Colonic mucosa (tissue), 4 donors: Measurements from ENCODE around the gene UHMK1. TPM values are rescaled to one million over a fixed set of nuclear protein-coding genes. Genes with fewer than 3 reads are reported as not detected.
A peak's percentile ranks its signal among the peaks of the same experiment; 100 is the strongest.

Experiments used
- DNase-seq: peaks from one replicate; pipeline ENCODE4 v3.0.0-alpha.2; 2020
- H3K27ac ChIP-seq: fragments of 200-600 bp; one replicate; pipeline ENCODE4 v1.8.0; 2021
- H3K27me3 ChIP-seq: fragments of 200-600 bp; one replicate; pipeline ENCODE4 v1.8.0; 2021
- H3K36me3 ChIP-seq: fragments of 200-600 bp; one replicate; pipeline ENCODE4 v1.8.0; 2021
- H3K4me1 ChIP-seq: fragments of 200-600 bp; one replicate; pipeline ENCODE4 v1.8.0; 2021; ENCODE audit warnings: mild to moderate bottlenecking
- H3K4me3 ChIP-seq: fragments of 200-600 bp; one replicate; pipeline ENCODE4 v1.8.0; 2021
- H3K9ac ChIP-seq, 2 donors: one replicate each; pipeline ENCODE4 v1.7.0; 2013; ENCODE audit warnings: control low read depth in 2 of 2, low read depth in 2 of 2, low read length in 2 of 2
- H3K9me3 ChIP-seq: fragments of 200-600 bp; one replicate; pipeline ENCODE4 v1.8.0; 2021
- CTCF ChIP-seq: fragments of 200-600 bp; IDR thresholded peaks from one replicate; pipeline ENCODE4 v1.8.0; 2022; ENCODE audit warnings: antibody characterized with exemption, mild to moderate bottlenecking
- intact Hi-C: fragments of 100-400 bp; cut with DNase I; formaldehyde crosslinking; loops from one replicate; pipeline ENCODE4 v1.14.1; 2022
- total RNA-seq, 2 donors: library from RNA; stranded (reverse); fragmentation: NEBNext Ultra II Directional in 1 of 2; extraction: Animal tissue kit (Norgen Biotek cat#: 25700) in 1 of 2; gene quantifications; one replicate each; pipeline ENCODE4 v1.2.1, GENCODE V29; 2021
- donor health status: healthy.
- donor health status: DM: no; HTN: no; CAD: no.
- donor health status: DM: no; HTN: no; CAD: no.

Gene UHMK1
- total RNA-seq, 2 donors from 2014 or later: 52.1 to 59.0 TPM

GRCh38 chr1:162550925-162551324 lies 53.3 kb downstream of the UHMK1 start:
- H3K27me3 ChIP-seq: no peaks in the 10 kb centered on the region
- H3K36me3 ChIP-seq: no peaks in the 10 kb centered on the region
- no peak for DNase-seq
- no peak overlapping the region for H3K27ac ChIP-seq
- TF ChIP-seq CTCF: no peak
- H3K9me3 ChIP-seq: no peaks in the 10 kb centered on the region
- H3K9ac ChIP-seq: no peak overlapping the region
- no peak overlapping the region for H3K4me3 ChIP-seq
- intact Hi-C loops: no loop called here
- no peaks in the 10 kb centered on the region for H3K4me1 ChIP-seq

GRCh38 chr1:162551969-162552683 lies 54.5 kb downstream of the UHMK1 start:
- H3K27ac ChIP-seq: no peak overlapping the region
- TF ChIP-seq CTCF: no peak

GRCh38 chr1:162552684-162553252 lies 55.1 kb downstream of the UHMK1 start:
- intact Hi-C loops: no loop called here
- no peak overlapping the region for H3K27ac ChIP-seq
- DNase-seq: no peak

More at GRCh38 chr1:162551969-162552683, 54.5 kb downstream of the UHMK1 start:
- Histone ChIP-seq H3K4me1 (no peaks in the 10 kb centered on the region), H3K4me3 (no peak overlapping the region), H3K9me3 (no peaks in the 10 kb centered on the region), H3K27me3 (no peaks in the 10 kb centered on the region), H3K9ac (no peak overlapping the region), H3K36me3 (no peaks in the 10 kb centered on the region)
- intact Hi-C loops: no loop called here
- no peak for DNase-seq

GRCh38 chr1:162554258-162554657 lies 56.6 kb downstream of the UHMK1 start:
- no peaks in the 10 kb centered on the region for H3K4me1 ChIP-seq
- intact Hi-C loops: no loop called here
- no peak for TF ChIP-seq CTCF
- no peaks in the 10 kb centered on the region for H3K36me3 ChIP-seq
- H3K9ac ChIP-seq: no peak overlapping the region
- no peak overlapping the region for H3K4me3 ChIP-seq
- no peaks in the 10 kb centered on the region for H3K9me3 ChIP-seq
- no peak for DNase-seq
- no peaks in the 10 kb centered on the region for H3K27me3 ChIP-seq
- no peak overlapping the region for H3K27ac ChIP-seq

More at GRCh38 chr1:162552684-162553252, 55.1 kb downstream of the UHMK1 start:
- no peak overlapping the region for H3K4me3 ChIP-seq
- H3K27me3 ChIP-seq: no peaks in the 10 kb centered on the region
- TF ChIP-seq CTCF: no peak
- no peak overlapping the region for H3K9ac ChIP-seq
- H3K4me1 ChIP-seq: no peaks in the 10 kb centered on the region
- H3K9me3 ChIP-seq: no peaks in the 10 kb centered on the region
- no peaks in the 10 kb centered on the region for H3K36me3 ChIP-seq

GRCh38 chr1:162557536-162557935 lies 59.9 kb downstream of the UHMK1 start:
- no peak overlapping the region for H3K27ac ChIP-seq
- H3K9me3 ChIP-seq: no peaks in the 10 kb centered on the region
- H3K9ac ChIP-seq: no peak overlapping the region
- H3K4me3 ChIP-seq: no peak overlapping the region
- no peaks in the 10 kb centered on the region for H3K27me3 ChIP-seq
- no peaks in the 10 kb centered on the region for H3K4me1 ChIP-seq
- intact Hi-C loops: no loop called here
- TF ChIP-seq CTCF: no peak
- H3K36me3 ChIP-seq: no peaks in the 10 kb centered on the region
- DNase-seq: peak; percentile 64
